ENCODE results near the gene ABCC4. TPM values are rescaled to one million over a fixed set of nuclear protein-coding genes. Genes with fewer than 3 reads are reported as not detected.

ABCC4 gene
- total RNA-seq, 1 experiment from 2014 or later, result 17.7 TPM

DNA sequence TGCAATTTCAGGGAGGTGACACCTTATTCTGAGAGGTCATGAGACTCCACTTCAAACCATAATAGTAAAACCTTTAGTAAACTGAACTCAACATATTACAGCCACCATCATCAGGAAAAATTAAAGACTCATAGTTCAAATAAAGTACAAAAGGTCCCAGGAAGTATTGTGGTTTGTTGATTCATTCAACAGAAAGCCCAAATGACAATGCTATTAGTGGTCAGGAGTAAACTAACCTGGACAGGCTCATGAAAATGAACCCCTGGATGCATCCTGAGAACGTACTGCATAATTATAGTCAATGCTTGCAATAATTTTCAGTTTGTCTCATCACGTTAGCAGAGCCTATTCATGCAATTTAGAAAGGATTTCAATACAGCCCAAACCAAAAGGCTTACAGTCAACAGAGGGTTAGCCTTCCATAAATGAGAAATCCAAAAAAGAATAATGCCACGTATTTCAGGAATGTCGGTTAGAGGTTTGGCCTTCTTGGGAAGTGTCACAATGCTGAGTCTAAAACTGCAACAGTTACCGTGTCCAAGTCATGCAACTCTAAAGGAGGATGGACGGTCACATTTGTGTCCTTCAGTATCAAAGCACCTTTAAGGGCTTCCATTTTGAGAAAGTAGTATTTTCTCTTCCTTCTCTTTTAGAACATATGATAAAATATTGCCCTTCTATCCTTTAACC lies 280.8 kb downstream of the ABCC4 start:
- ChIA-PET CTCF (no interaction called here), POLR2A (ENCODE audit: unreplicated experiment) (interaction anchor here (0.6 kb wide), 1 partner anchor 144 kb away, joined by 6 read pairs; no protein-coding TSS in a partner anchor)
- no peaks in the 10 kb centered on the region for H3K36me3 ChIP-seq (ENCODE audit: low read depth, low read length)
- no peaks in the 10 kb centered on the region for H3K79me2 ChIP-seq (ENCODE audit: low read length)
- H3K9me3 ChIP-seq (ENCODE audit: low read length), result no peaks in the 10 kb centered on the region
- H3K27ac ChIP-seq (ENCODE audit: low read length), result peak overlapping the region; percentile 99
- ATAC-seq (peak; percentile 90), DNase-seq (peak; percentile 86)
- H3K9me2 ChIP-seq (replicated peaks; ENCODE audit: low read length), result no peaks in the 10 kb centered on the region
- no peak for TF ChIP-seq EZH2 (IDR thresholded peaks at IDR 0.05; ENCODE audit: low read length, unreplicated experiment)
- TF ChIP-seq EZH2phosphoT487 (IDR thresholded peaks at IDR 0.05; ENCODE audit: borderline replicate concordance, low read length), result no peak
- TF ChIP-seq, protein P1, sequence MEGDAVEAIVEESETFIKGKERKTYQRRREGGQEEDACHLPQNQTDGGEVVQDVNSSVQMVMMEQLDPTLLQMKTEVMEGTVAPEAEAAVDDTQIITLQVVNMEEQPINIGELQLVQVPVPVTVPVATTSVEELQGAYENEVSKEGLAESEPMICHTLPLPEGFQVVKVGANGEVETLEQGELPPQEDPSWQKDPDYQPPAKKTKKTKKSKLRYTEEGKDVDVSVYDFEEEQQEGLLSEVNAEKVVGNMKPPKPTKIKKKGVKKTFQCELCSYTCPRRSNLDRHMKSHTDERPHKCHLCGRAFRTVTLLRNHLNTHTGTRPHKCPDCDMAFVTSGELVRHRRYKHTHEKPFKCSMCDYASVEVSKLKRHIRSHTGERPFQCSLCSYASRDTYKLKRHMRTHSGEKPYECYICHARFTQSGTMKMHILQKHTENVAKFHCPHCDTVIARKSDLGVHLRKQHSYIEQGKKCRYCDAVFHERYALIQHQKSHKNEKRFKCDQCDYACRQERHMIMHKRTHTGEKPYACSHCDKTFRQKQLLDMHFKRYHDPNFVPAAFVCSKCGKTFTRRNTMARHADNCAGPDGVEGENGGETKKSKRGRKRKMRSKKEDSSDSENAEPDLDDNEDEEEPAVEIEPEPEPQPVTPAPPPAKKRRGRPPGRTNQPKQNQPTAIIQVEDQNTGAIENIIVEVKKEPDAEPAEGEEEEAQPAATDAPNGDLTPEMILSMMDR (conservative IDR thresholded peaks at IDR 0.05; ENCODE audit: low read depth, low read length), result no peak
- H3K4me2 ChIP-seq (ENCODE audit: low read length), result peak overlapping the region; percentile 77
- H3K4me3 ChIP-seq (ENCODE audit: low read length), result peak overlapping the region; percentile 46; the same call in 1 of the 2 replicates
- peak overlapping the region; percentile 54 for H2AFZ ChIP-seq (ENCODE audit: low read length)
- H3K4me1 ChIP-seq (ENCODE audit: insufficient read depth, low read length), result peaks cover 48% of the 10 kb centered on the region
- intact Hi-C loops (cut with micrococcal nuclease), result loop anchor here (1.0 to 10.0 kb wide), 3 partner anchors 80 to 306 kb away; partner anchors contain the start of gene SOX21
- BruUV-seq (replicated peaks), result TSS peak; percentile 52
- no peaks in the 10 kb centered on the region for H3F3A ChIP-seq (ENCODE audit: low read length, unreplicated experiment)
- peak overlapping the region; percentile 82 for H3K9ac ChIP-seq (ENCODE audit: low read length)
- H3K27me3 ChIP-seq (ENCODE audit: low read length), result no peaks in the 10 kb centered on the region
- no peaks in the 10 kb centered on the region for H4K20me1 ChIP-seq (ENCODE audit: low read length)

- intact Hi-C loops (cut with micrococcal nuclease), result loop anchor here (1.0 to 10.0 kb wide), 3 partner anchors 80 to 305 kb away; partner anchors contain the start of gene SOX21
Measured at GRCh38 chr13:95019886-95020285, 281.4 kb downstream of the ABCC4 start.

More at GRCh38 chr13:95019886-95020285, 281.4 kb downstream of the ABCC4 start:
- Histone ChIP-seq H3K36me3 (ENCODE audit: low read depth, low read length) (no peaks in the 10 kb centered on the region), H3K4me3 (ENCODE audit: low read length) (no peak overlapping the region), H3K27ac (ENCODE audit: low read length) (peak overlapping the region; percentile 99), H3K27me3 (ENCODE audit: low read length) (no peaks in the 10 kb centered on the region), H3K4me2 (ENCODE audit: low read length) (peak overlapping the region; percentile 73), H3K9me3 (ENCODE audit: low read length) (no peaks in the 10 kb centered on the region), H3F3A (ENCODE audit: low read length, unreplicated experiment) (no peaks in the 10 kb centered on the region), H2AFZ (ENCODE audit: low read length) (peak overlapping the region; percentile 54), H3K9ac (ENCODE audit: low read length) (peak overlapping the region; percentile 79), H3K9me2 (replicated peaks; ENCODE audit: low read length) (no peaks in the 10 kb centered on the region), H3K4me1 (ENCODE audit: insufficient read depth, low read length) (peaks cover 48% of the 10 kb centered on the region), H4K20me1 (ENCODE audit: low read length) (no peaks in the 10 kb centered on the region), H3K79me2 (ENCODE audit: low read length) (no peaks in the 10 kb centered on the region)
- CTCF ChIA-PET, result no interaction called here
- DNase-seq (no peak), ATAC-seq (peak; percentile 19; the same call in 1 of the 2 replicates)
- TF ChIP-seq, protein P1 (conservative IDR thresholded peaks at IDR 0.05; ENCODE audit: low read depth, low read length), result no peak
- TF ChIP-seq EZH2 (IDR thresholded peaks at IDR 0.05; ENCODE audit: low read length, unreplicated experiment) (no peak), EZH2phosphoT487 (IDR thresholded peaks at IDR 0.05; ENCODE audit: borderline replicate concordance, low read length) (no peak)
- POLR2A ChIA-PET (ENCODE audit: unreplicated experiment), result interaction anchor here (0.6 kb wide), 1 partner anchor 145 kb away, joined by 6 read pairs; no protein-coding TSS in a partner anchor
- BruUV-seq (replicated peaks), result no TSS peak

Data from PC-3 (cell line).